Measurements from ENCODE around the gene EDEM3.

DNA sequence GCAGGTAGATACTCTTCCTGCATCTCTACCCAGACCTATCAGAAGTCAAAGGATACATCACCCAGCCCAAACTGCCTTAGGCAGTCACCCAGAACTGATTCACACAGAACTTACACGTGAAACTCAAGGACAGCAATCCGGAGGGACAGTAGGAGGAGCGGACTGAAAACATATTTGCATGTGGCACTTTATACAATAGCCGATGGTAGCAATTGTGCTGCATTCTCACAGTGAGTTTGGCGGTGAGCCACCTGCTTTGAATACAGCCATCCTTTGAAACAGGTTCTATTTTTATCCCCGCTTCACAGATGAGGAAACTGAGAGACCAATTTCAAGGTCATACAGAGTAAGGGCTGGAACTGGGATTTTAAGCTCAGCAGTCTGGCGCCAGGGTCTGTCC is 69.5 kb downstream of the EDEM3 start:
- no peak for TF ChIP-seq CTCF (IDR thresholded peaks at IDR 0.05)
- TF ChIP-seq POLR2A (IDR thresholded peaks at IDR 0.05): no peak
